ENCODE results near the gene ARFGEF2.
"Not testable (repeated sequence)": the region's sequence is repeated elsewhere in the genome, so short reads cannot be mapped to it uniquely, and the experiment has no call there.

ARFGEF2 gene

GRCh38 chr20:48986899-48987298 is 65.4 kb downstream of the ARFGEF2 start:
- Histone ChIP-seq H3K9me3 (ENCODE audit: control insufficient read depth in 2 of 2, low read length in 2 of 2) (no peaks in the 10 kb centered on the region), H3K27ac (ENCODE audit: low read depth in 2 of 2, low read length in 2 of 2) (no peak overlapping the region), H3K4me3 (ENCODE audit: low read length in 2 of 2) (no peak overlapping the region), H3K4me1 (ENCODE audit: control insufficient read depth in 2 of 2, insufficient read depth in 2 of 2, low read length in 2 of 2) (no peaks in the 10 kb centered on the region), H3K9ac (ENCODE audit: low read depth in 1 of 2, low read length in 2 of 2) (no peak overlapping the region), H3K36me3 (ENCODE audit: control insufficient read depth in 2 of 2, insufficient read depth in 2 of 2, low read length in 2 of 2) (peaks cover 83 to 89% of the 10 kb centered on the region in 2 donors), H3K27me3 (ENCODE audit: control insufficient read depth in 2 of 2, insufficient read depth in 2 of 2, low read length in 2 of 2) (no peaks in the 10 kb centered on the region)

GRCh38 chr20:48990467-48990866 is 69.0 kb downstream of the ARFGEF2 start:
- H3K4me1 ChIP-seq (ENCODE audit: control insufficient read depth in 2 of 2, insufficient read depth in 2 of 2, low read length in 2 of 2) = no peaks in the 10 kb centered on the region
- H3K36me3 ChIP-seq (ENCODE audit: control insufficient read depth in 2 of 2, insufficient read depth in 2 of 2, low read length in 2 of 2) = peaks cover 84 to 88% of the 10 kb centered on the region in 2 donors
- no peaks in the 10 kb centered on the region for H3K9me3 ChIP-seq (ENCODE audit: control insufficient read depth in 2 of 2, low read length in 2 of 2)
- H3K4me3 ChIP-seq (ENCODE audit: low read length in 2 of 2) = no peak overlapping the region
- no peaks in the 10 kb centered on the region for H3K27me3 ChIP-seq (ENCODE audit: control insufficient read depth in 2 of 2, insufficient read depth in 2 of 2, low read length in 2 of 2)
- no peak overlapping the region for H3K9ac ChIP-seq (ENCODE audit: low read depth in 1 of 2, low read length in 2 of 2)
- H3K27ac ChIP-seq (ENCODE audit: low read depth in 2 of 2, low read length in 2 of 2) = no peak overlapping the region

- H3K4me1 ChIP-seq (ENCODE audit: control insufficient read depth in 2 of 2, insufficient read depth in 2 of 2, low read length in 2 of 2) = no peaks in the 10 kb centered on the region
- H3K9ac ChIP-seq (ENCODE audit: low read depth in 1 of 2, low read length in 2 of 2) = no peak overlapping the region
- H3K27me3 ChIP-seq (ENCODE audit: control insufficient read depth in 2 of 2, insufficient read depth in 2 of 2, low read length in 2 of 2) = no peaks in the 10 kb centered on the region
- no peak overlapping the region for H3K4me3 ChIP-seq (ENCODE audit: low read length in 2 of 2)
- peaks cover 78 to 84% of the 10 kb centered on the region in 2 donors for H3K36me3 ChIP-seq (ENCODE audit: control insufficient read depth in 2 of 2, insufficient read depth in 2 of 2, low read length in 2 of 2)
- H3K9me3 ChIP-seq (ENCODE audit: control insufficient read depth in 2 of 2, low read length in 2 of 2) = no peaks in the 10 kb centered on the region
- no peak overlapping the region for H3K27ac ChIP-seq (ENCODE audit: low read depth in 2 of 2, low read length in 2 of 2)
Observed at GRCh38 chr20:48995589-48995988, 74.1 kb downstream of the ARFGEF2 start.

- Histone ChIP-seq H3K4me3 (ENCODE audit: low read length in 2 of 2) (no peak overlapping the region), H3K27me3 (ENCODE audit: control insufficient read depth in 2 of 2, insufficient read depth in 2 of 2, low read length in 2 of 2) (no peaks in the 10 kb centered on the region), H3K9me3 (ENCODE audit: control insufficient read depth in 2 of 2, low read length in 2 of 2) (no peaks in the 10 kb centered on the region), H3K36me3 (ENCODE audit: control insufficient read depth in 2 of 2, insufficient read depth in 2 of 2, low read length in 2 of 2) (peaks cover 47 to 57% of the 10 kb centered on the region in 2 donors), H3K4me1 (ENCODE audit: control insufficient read depth in 2 of 2, insufficient read depth in 2 of 2, low read length in 2 of 2) (no peaks in the 10 kb centered on the region), H3K27ac (ENCODE audit: low read depth in 2 of 2, low read length in 2 of 2) (no peak overlapping the region), H3K9ac (ENCODE audit: low read depth in 1 of 2, low read length in 2 of 2) (no peak overlapping the region)
Observed at GRCh38 chr20:48999890-49000870, 78.7 kb downstream of the ARFGEF2 start.

- H3K4me3 ChIP-seq (ENCODE audit: low read length in 2 of 2) = no peak overlapping the region
- H3K9ac ChIP-seq (ENCODE audit: low read depth in 1 of 2, low read length in 2 of 2) = no peak overlapping the region
- no peaks in the 10 kb centered on the region for H3K27me3 ChIP-seq (ENCODE audit: control insufficient read depth in 2 of 2, insufficient read depth in 2 of 2, low read length in 2 of 2)
- peaks cover 42 to 55% of the 10 kb centered on the region in 2 donors for H3K36me3 ChIP-seq (ENCODE audit: control insufficient read depth in 2 of 2, insufficient read depth in 2 of 2, low read length in 2 of 2)
- H3K9me3 ChIP-seq (ENCODE audit: control insufficient read depth in 2 of 2, low read length in 2 of 2) = no peaks in the 10 kb centered on the region
- no peak overlapping the region for H3K27ac ChIP-seq (ENCODE audit: low read depth in 2 of 2, low read length in 2 of 2)
- H3K4me1 ChIP-seq (ENCODE audit: control insufficient read depth in 2 of 2, insufficient read depth in 2 of 2, low read length in 2 of 2) = no peaks in the 10 kb centered on the region
Observed at GRCh38 chr20:49001741-49002140, 80.2 kb downstream of the ARFGEF2 start.

- no peak overlapping the region for H3K27ac ChIP-seq (ENCODE audit: low read depth in 2 of 2, low read length in 2 of 2)
- H3K27me3 ChIP-seq (ENCODE audit: control insufficient read depth in 2 of 2, insufficient read depth in 2 of 2, low read length in 2 of 2) = no peaks in the 10 kb centered on the region
- no peaks in the 10 kb centered on the region for H3K9me3 ChIP-seq (ENCODE audit: control insufficient read depth in 2 of 2, low read length in 2 of 2)
- peaks cover 42 to 43% of the 10 kb centered on the region in 2 donors for H3K36me3 ChIP-seq (ENCODE audit: control insufficient read depth in 2 of 2, insufficient read depth in 2 of 2, low read length in 2 of 2)
- H3K4me1 ChIP-seq (ENCODE audit: control insufficient read depth in 2 of 2, insufficient read depth in 2 of 2, low read length in 2 of 2) = no peaks in the 10 kb centered on the region
- no peak overlapping the region for H3K9ac ChIP-seq (ENCODE audit: low read depth in 1 of 2, low read length in 2 of 2)
- H3K4me3 ChIP-seq (ENCODE audit: low read length in 2 of 2) = no peak overlapping the region
Observed at GRCh38 chr20:49006446-49006980, 85.0 kb downstream of the ARFGEF2 start.

GRCh38 chr20:49009899-49010631 is 88.6 kb downstream of the ARFGEF2 start:
- Histone ChIP-seq H3K9ac (ENCODE audit: low read depth in 1 of 2, low read length in 2 of 2) (no peak overlapping the region), H3K4me3 (ENCODE audit: low read length in 2 of 2) (no peak overlapping the region), H3K9me3 (ENCODE audit: control insufficient read depth in 2 of 2, low read length in 2 of 2) (no peaks in the 10 kb centered on the region), H3K4me1 (ENCODE audit: control insufficient read depth in 2 of 2, insufficient read depth in 2 of 2, low read length in 2 of 2) (no peaks in the 10 kb centered on the region), H3K36me3 (ENCODE audit: control insufficient read depth in 2 of 2, insufficient read depth in 2 of 2, low read length in 2 of 2) (peaks cover 70 to 74% of the 10 kb centered on the region in 2 donors), H3K27ac (ENCODE audit: low read depth in 2 of 2, low read length in 2 of 2) (no peak overlapping the region), H3K27me3 (ENCODE audit: control insufficient read depth in 2 of 2, insufficient read depth in 2 of 2, low read length in 2 of 2) (no peaks in the 10 kb centered on the region)

GRCh38 chr20:49024220-49024619 is 102.7 kb downstream of the ARFGEF2 start:
- H3K27me3 ChIP-seq (ENCODE audit: control insufficient read depth in 2 of 2, insufficient read depth in 2 of 2, low read length in 2 of 2) = no peaks in the 10 kb centered on the region
- no peak overlapping the region for H3K9ac ChIP-seq (ENCODE audit: low read depth in 1 of 2, low read length in 2 of 2)
- no peak overlapping the region for H3K27ac ChIP-seq (ENCODE audit: low read depth in 2 of 2, low read length in 2 of 2)
- H3K4me3 ChIP-seq (ENCODE audit: low read length in 2 of 2) = no peak overlapping the region
- H3K4me1 ChIP-seq (ENCODE audit: control insufficient read depth in 2 of 2, insufficient read depth in 2 of 2, low read length in 2 of 2) = no peaks in the 10 kb centered on the region
- H3K36me3 ChIP-seq (ENCODE audit: control insufficient read depth in 2 of 2, insufficient read depth in 2 of 2, low read length in 2 of 2) = peaks cover 58 to 67% of the 10 kb centered on the region in 2 donors
- H3K9me3 ChIP-seq (ENCODE audit: control insufficient read depth in 2 of 2, low read length in 2 of 2) = no peaks in the 10 kb centered on the region

GRCh38 chr20:49028177-49028576 is 106.7 kb downstream of the ARFGEF2 start:
- H3K36me3 ChIP-seq (ENCODE audit: control insufficient read depth in 2 of 2, insufficient read depth in 2 of 2, low read length in 2 of 2) = peaks cover 55% of the 10 kb centered on the region in 2 donors
- not testable (repeated sequence) for H3K27me3 ChIP-seq (ENCODE audit: control insufficient read depth in 2 of 2, insufficient read depth in 2 of 2, low read length in 2 of 2); H3K4me1 ChIP-seq (ENCODE audit: control insufficient read depth in 2 of 2, insufficient read depth in 2 of 2, low read length in 2 of 2); H3K9me3 ChIP-seq (ENCODE audit: control insufficient read depth in 2 of 2, low read length in 2 of 2); H3K9ac ChIP-seq (ENCODE audit: low read depth in 1 of 2, low read length in 2 of 2); H3K4me3 ChIP-seq (ENCODE audit: low read length in 2 of 2); H3K27ac ChIP-seq (ENCODE audit: low read depth in 2 of 2, low read length in 2 of 2)

GRCh38 chr20:49028684-49029083 is 107.2 kb downstream of the ARFGEF2 start:
- H3K9me3 ChIP-seq (ENCODE audit: control insufficient read depth in 2 of 2, low read length in 2 of 2) = no peaks in the 10 kb centered on the region
- no peak overlapping the region for H3K4me3 ChIP-seq (ENCODE audit: low read length in 2 of 2)
- no peaks in the 10 kb centered on the region for H3K27me3 ChIP-seq (ENCODE audit: control insufficient read depth in 2 of 2, insufficient read depth in 2 of 2, low read length in 2 of 2)
- H3K4me1 ChIP-seq (ENCODE audit: control insufficient read depth in 2 of 2, insufficient read depth in 2 of 2, low read length in 2 of 2) = no peaks in the 10 kb centered on the region
- no peak overlapping the region for H3K9ac ChIP-seq (ENCODE audit: low read depth in 1 of 2, low read length in 2 of 2)
- H3K36me3 ChIP-seq (ENCODE audit: control insufficient read depth in 2 of 2, insufficient read depth in 2 of 2, low read length in 2 of 2) = peaks cover 57% of the 10 kb centered on the region in 2 donors
- no peak overlapping the region for H3K27ac ChIP-seq (ENCODE audit: low read depth in 2 of 2, low read length in 2 of 2)

All from mucosa of rectum (tissue), 2 donors.